ENCODE results near the gene TLR8. TPM values are rescaled to one million over a fixed set of nuclear protein-coding genes. Genes with fewer than 3 reads are reported as not detected.

The TLR8 gene
- total RNA-seq: not detected in 2 replicates

GRCh38 chrX:12906046-12906761 lies at the start of gene TLR8:
Gene TLR8 (plus strand): TSS chrX:12906620. CDS start chrX:12906707, 87 bp downstream.

GRCh38 chrX:12866451-12867377 lies 39.7 kb upstream of the TLR8 start, which contains the start of gene TLR7:
Gene TLR7 (plus strand): TSS chrX:12867072. CDS start chrX:12867579, 507 bp downstream.

Other genes with a start within 250 kb of the TLR8 start
- 20.2 and 26.8 TPM in 2 replicates for gene PRPS2, start 115.2 kb upstream of the TLR8 start, total RNA-seq
- gene TLR7, start 39.5 kb upstream of the TLR8 start, total RNA-seq: not detected in 2 replicates
- 10,272 and 12,677 TPM in 2 replicates for gene TMSB4X, start 68.5 kb downstream of the TLR8 start, total RNA-seq
- gene FAM9C, start 138.0 kb downstream of the TLR8 start, total RNA-seq: not detected in 2 replicates

Measured in bladder microvascular endothelial cell (primary cell).